Activated CD4-positive, CD25-positive, alpha-beta regulatory T cell treated with anti-CD3 and anti-CD28 coated beads, Interleukin-2, amount 50 U/mL, for 16 hours (primary cell): Measurements from ENCODE around the gene BRAT1.
"Not testable (repeated sequence)": the region's sequence is repeated elsewhere in the genome, so short reads cannot be mapped to it uniquely, and the experiment has no call there.

Source experiments
- DNase-seq: peaks from one replicate; pipeline ENCODE4 v3.0.0-alpha.2; 2020; ENCODE audit warnings: low read depth, low spot score

Gene BRAT1

GRCh38 chr7:2555121-2556052, at the start of gene BRAT1:
Gene BRAT1, minus strand, starts transcription at chr7:2555524. Its CDS starts 1,093 bp downstream, at chr7:2554431.
- peak; percentile 87 for DNase-seq

GRCh38 chr7:2604608-2605174, 49.4 kb upstream of the BRAT1 start:
- DNase-seq, result no peak

- DNase-seq, result no peak
These were observed 48.0 kb upstream of the BRAT1 start for GRCh38 chr7:2603044-2603965.

GRCh38 chr7:2602406-2603043, 47.2 kb upstream of the BRAT1 start:
- DNase-seq, result no peak

GRCh38 chr7:2601907-2602306, 46.6 kb upstream of the BRAT1 start:
- DNase-seq, result no peak

- no peak for DNase-seq
These were observed 45.7 kb upstream of the BRAT1 start for GRCh38 chr7:2601065-2601464.

GRCh38 chr7:2598154-2598823, 43.0 kb upstream of the BRAT1 start:
- no peak for DNase-seq

- DNase-seq, result no peak
These were observed 41.9 kb upstream of the BRAT1 start for GRCh38 chr7:2597273-2597640.

GRCh38 chr7:2596464-2597272, 41.3 kb upstream of the BRAT1 start:
- DNase-seq, result no peak

GRCh38 chr7:2595258-2595860, 40.0 kb upstream of the BRAT1 start:
- DNase-seq, result no peak

- no peak for DNase-seq
These were observed 39.3 kb upstream of the BRAT1 start for GRCh38 chr7:2594599-2594998.

GRCh38 chr7:2593036-2593727, 37.9 kb upstream of the BRAT1 start:
- no peak for DNase-seq

- no peak for DNase-seq
These were observed 37.1 kb upstream of the BRAT1 start for GRCh38 chr7:2592375-2592865.

GRCh38 chr7:2589941-2590340, 34.6 kb upstream of the BRAT1 start:
- DNase-seq, result not testable (repeated sequence)

- DNase-seq, result no peak
These were observed 34.0 kb upstream of the BRAT1 start for GRCh38 chr7:2589341-2589740.

GRCh38 chr7:2587778-2588177, 32.5 kb upstream of the BRAT1 start:
- DNase-seq, result no peak

- DNase-seq, result no peak
These were observed 31.8 kb upstream of the BRAT1 start for GRCh38 chr7:2587134-2587533.

- no peak for DNase-seq
These were observed 31.1 kb upstream of the BRAT1 start for GRCh38 chr7:2586326-2587020.
